B cell (primary cell): ENCODE data around the gene KCNJ1. TPM values are rescaled to one million over a fixed set of nuclear protein-coding genes. Genes with fewer than 3 reads are reported as not detected.

ENCODE experiments used
- ATAC-seq: fragments of 200-7000 bp; cut with Tn5 transposase; one replicate; pipeline ENCODE4 v1.10.0; 2021; ENCODE audit warnings: low read depth, mild to moderate bottlenecking, moderate number of reproducible peaks, moderate library complexity
- CTCF ChIA-PET: fragments of 350-600 bp; sonication (Branson Sonifier 250); formaldehyde crosslinking; loops from one replicate; lab custom pipeline; 2021; ENCODE audit warnings: antibody characterized with exemption, inconsistent platforms; lab: Charles Lee
- POLR2A ChIA-PET: fragments of 350-600 bp; sonication (Branson Sonifier 250); formaldehyde crosslinking; loops from one replicate; lab custom pipeline; 2021; ENCODE audit warnings: antibody characterized with exemption; lab: Charles Lee
- DNase-seq: peaks from one replicate; pipeline ENCODE4 v3.0.0; 2013
- H2AFZ ChIP-seq: 2 replicates; pipeline ENCODE4 v1.6.1; 2012; ENCODE audit warnings: mild to moderate bottlenecking, low read depth, low read length; ENCODE audit not compliant: insufficient read depth, poor library complexity, severe bottlenecking
- H3K27ac ChIP-seq, 2 donors: 1 replicate in 1 of 2; 2 replicates in 1 of 2; pipeline ENCODE4 v1.5.1; 2012 to 2013; ENCODE audit warnings: low read length in 2 of 2, mild to moderate bottlenecking in 2 of 2, moderate library complexity in 1 of 2
- H3K27me3 ChIP-seq, 4 experiments: fragments of 200-600 bp in 1 of 4; sonication (generic) in 1 of 4; replicated peaks in 1 of 4; 1 replicate in 2 of 4; 2 replicates in 2 of 4; pipeline versions ENCODE4 v1.6.1 to v1.7.0; 2013 to 2016; ENCODE audit warnings: low read length in 3 of 4, mild to moderate bottlenecking in 2 of 4, mixed read lengths in 1 of 4, moderate library complexity in 1 of 4; ENCODE audit not compliant: insufficient read depth in 4 of 4, control insufficient read depth in 3 of 4; ENCODE audit errors: control extremely low read depth in 1 of 4
- H3K36me3 ChIP-seq, 2 experiments: replicated peaks in 1 of 2; 1 replicate in 1 of 2; 2 replicates in 1 of 2; pipeline versions ENCODE4 v1.6.1 to v1.7.1; 2013; ENCODE audit warnings: low read length in 1 of 2; ENCODE audit not compliant: insufficient read depth in 2 of 2, control insufficient read depth in 1 of 2; ENCODE audit errors: control extremely low read depth in 1 of 2, extremely low read depth in 1 of 2
- H3K4me1 ChIP-seq, 2 donors: fragments of 200-600 bp in 1 of 2; sonication (generic) in 1 of 2; 1 replicate in 1 of 2; 2 replicates in 1 of 2; pipeline versions ENCODE4 v1.5.1 to v1.6.1; 2013 to 2017; ENCODE audit warnings: low read length in 2 of 2; ENCODE audit not compliant: control insufficient read depth in 2 of 2, insufficient read depth in 2 of 2
- H3K4me2 ChIP-seq: replicated peaks from 2 replicates; pipeline ENCODE3; 2012; ENCODE audit warnings: mild to moderate bottlenecking, low read depth, low read length; ENCODE audit not compliant: poor library complexity, severe bottlenecking
- H3K4me3 ChIP-seq, 5 experiments: fragments of 200-600 bp in 1 of 5; sonication (generic) in 1 of 5; 1 replicate in 3 of 5; 2 replicates in 2 of 5; pipeline versions ENCODE4 v1.5.1 to v1.7.0; 2011 to 2016; ENCODE audit warnings: low read length in 4 of 5, mild to moderate bottlenecking in 4 of 5, low read depth in 2 of 5, control low read depth in 1 of 5, moderate library complexity in 1 of 5; ENCODE audit not compliant: insufficient read depth in 1 of 5; ENCODE audit errors: control extremely low read depth in 1 of 5, extremely low read depth in 1 of 5
- H3K79me2 ChIP-seq: fragments of 200-600 bp; sonication (generic); one replicate; pipeline ENCODE4 v1.6.0; 2016; ENCODE audit warnings: low read length; ENCODE audit not compliant: control insufficient read depth, insufficient read depth
- H3K9ac ChIP-seq: fragments of 200-600 bp; sonication (generic); 2 replicates; pipeline ENCODE4 v1.6.1; 2017; ENCODE audit warnings: mild to moderate bottlenecking, low read length, moderate library complexity
- H3K9me3 ChIP-seq, 3 donors: one replicate each; pipeline versions ENCODE4 v1.6.1 to v1.7.1; 2013; ENCODE audit warnings: low read length in 2 of 3; ENCODE audit not compliant: control insufficient read depth in 2 of 3, insufficient read depth in 1 of 3; ENCODE audit errors: control extremely low read depth in 1 of 3
- H4K20me1 ChIP-seq: 2 replicates; pipeline ENCODE4 v1.6.0; 2012; ENCODE audit warnings: mild to moderate bottlenecking, low read length; ENCODE audit not compliant: insufficient read depth, control insufficient read depth, poor library complexity, severe bottlenecking
- H3K27ac Mint-ChIP-seq: one replicate; pipeline ENCODE4 v1.8.0; 2021; ENCODE audit warnings: mixed read lengths
- H3K27me3 Mint-ChIP-seq: one replicate; pipeline ENCODE4 v1.8.0; 2021; ENCODE audit warnings: mixed read lengths
- H3K4me1 Mint-ChIP-seq: one replicate; pipeline ENCODE4 v1.8.0; 2021; ENCODE audit warnings: mixed read lengths
- H3K4me3 Mint-ChIP-seq: one replicate; pipeline ENCODE4 v1.8.0; 2021; ENCODE audit warnings: mixed read lengths
- H3K9me3 Mint-ChIP-seq: one replicate; pipeline ENCODE4 v1.8.0; 2022; ENCODE audit warnings: mixed read lengths; ENCODE audit not compliant: insufficient read depth
- CTCF ChIP-seq: fragments of 200-600 bp; IDR thresholded peaks from one replicate; pipeline ENCODE4 v1.8.0; 2022; ENCODE audit warnings: antibody characterized with exemption, mild to moderate bottlenecking
- EZH2 ChIP-seq: IDR thresholded peaks from 2 replicates; pipeline ENCODE4 v1.6.1; 2012; ENCODE audit warnings: borderline replicate concordance, low read depth, mild to moderate bottlenecking, moderate library complexity, low read length; ENCODE audit not compliant: insufficient read depth, poor library complexity, severe bottlenecking
- WGBS: methylation state at CpG from one replicate; pipeline ENCODE4 v1.1.5; 2013; ENCODE audit warnings: missing lambda C conversion rate; ENCODE audit not compliant: insufficient coverage; 5-methylcytosine and 5-hydroxymethylcytosine counted together
- intact Hi-C: fragments of 100-400 bp; cut with micrococcal nuclease; formaldehyde crosslinking; loops from one replicate; pipeline ENCODE4 v1.10.0; 2022
- polyA plus RNA-seq: library from polyadenylated mRNA; depleted of rRNA; stranded (reverse); fragments of >200 nt; gene quantifications from 2 replicates; pipeline ENCODE4 v1.2.3, GENCODE V29; 2012
- total RNA-seq, 2 donors: library from RNA; stranded (reverse); fragments of 120-200 nt in 1 of 2; gene quantifications; 1 replicate in 1 of 2; 2 replicates in 1 of 2; pipeline versions ENCODE4 v1.2.3 to v1.2.4, GENCODE V29; 2013 to 2022

KCNJ1 gene
- total and polyA plus RNA-seq, 2 donors (not counting 1 experiment from before 2014, with no cell fraction given) = not detected

GRCh38 chr11:128904656-128905344 is 37.7 kb upstream of the KCNJ1 start:
- Histone ChIP-seq H3K4me1 (peaks cover 21 to 28% of the 10 kb centered on the region in 2 donors), H3K4me2 (peak overlapping the region; percentile 97), H3K9me3 (peaks cover 0 to 9% (median 3%) of the 10 kb centered on the region in 3 donors), H3K27me3 (peaks cover 0 to 95% (median 60%) of the 10 kb centered on the region in 4 experiments), H3K79me2 (no peaks in the 10 kb centered on the region), H3K4me3 (peak overlapping the region; percentile 11 to 81 (median 59)), H2AFZ (peak overlapping the region; percentile 74), H3K36me3 (no peaks in the 10 kb centered on the region), H3K27ac (no peak overlapping the region), H4K20me1 (no peaks in the 10 kb centered on the region), H3K9ac (peak overlapping the region; percentile 67)
- CTCF ChIA-PET = interaction anchor here (1.0 to 9.4 kb wide), 7 partner anchors 12 to 747 kb away, joined by 3 to 89 read pairs (median 11); partner anchors contain the start of gene KCNJ5
- no peak for TF ChIP-seq CTCF
- no peaks in the 10 kb centered on the region for H3K9me3 Mint-ChIP-seq
- ATAC-seq (peak; percentile 74), DNase-seq (peak; percentile 47)
- WGBS = 7% methylated on average over 7 of the region's 25 CpGs
- intact Hi-C loops = no loop called here
- H3K27ac Mint-ChIP-seq = peak overlapping the region; percentile 41
- POLR2A ChIA-PET = interaction anchor here (0.6 kb wide), 1 partner anchor 240 kb away, joined by 7 read pairs; no protein-coding TSS in a partner anchor
- peak overlapping the region; percentile 81 for H3K4me3 Mint-ChIP-seq
- H3K27me3 Mint-ChIP-seq = peaks cover 76% of the 10 kb centered on the region
- peaks cover 26% of the 10 kb centered on the region for H3K4me1 Mint-ChIP-seq

GRCh38 chr11:128904303-128904655 is 37.2 kb upstream of the KCNJ1 start:
- H3K4me2 ChIP-seq = peak overlapping the region; percentile 97
- Mint-ChIP-seq H3K4me3 (peak overlapping the region; percentile 81), H3K27ac (peak overlapping the region; percentile 37), H3K4me1 (peaks cover 26% of the 10 kb centered on the region), H3K27me3 (peaks cover 76% of the 10 kb centered on the region), H3K9me3 (no peaks in the 10 kb centered on the region)
- no peak overlapping the region for H3K4me3 ChIP-seq
- CTCF ChIA-PET = interaction anchor here (1.0 to 9.4 kb wide), 6 partner anchors 12 to 746 kb away, joined by 3 to 89 read pairs (median 16); partner anchors contain the start of gene KCNJ5
- no peaks in the 10 kb centered on the region for H3K36me3 ChIP-seq
- H4K20me1 ChIP-seq = no peaks in the 10 kb centered on the region
- peaks cover 21 to 28% of the 10 kb centered on the region in 2 donors for H3K4me1 ChIP-seq
- WGBS = 76% methylated on average over 13 of the region's 14 CpGs
- H3K79me2 ChIP-seq = no peaks in the 10 kb centered on the region
- H3K27me3 ChIP-seq = peaks cover 0 to 95% (median 63%) of the 10 kb centered on the region in 4 experiments
- intact Hi-C loops = no loop called here
- H3K9me3 ChIP-seq = peaks cover 0 to 9% (median 3%) of the 10 kb centered on the region in 3 donors
- no peak for DNase-seq
- ATAC-seq = no peak
- no peak overlapping the region for H3K9ac ChIP-seq
- no peak overlapping the region for H2AFZ ChIP-seq
- H3K27ac ChIP-seq = no peak overlapping the region
- no peak for TF ChIP-seq CTCF
- TF ChIP-seq EZH2 = no peak
- POLR2A ChIA-PET = no interaction called here
